Endothelial cell of hepatic sinusoid (primary cell): ENCODE measurements around the gene FFAR1.

Experiments used
- in situ Hi-C: cut with HindIII; loops from 2 replicates; pipeline ENCODE4 v1.10.0; 2017; ENCODE audit warnings: low sequenced_read_pairs

FFAR1 gene

DNA sequence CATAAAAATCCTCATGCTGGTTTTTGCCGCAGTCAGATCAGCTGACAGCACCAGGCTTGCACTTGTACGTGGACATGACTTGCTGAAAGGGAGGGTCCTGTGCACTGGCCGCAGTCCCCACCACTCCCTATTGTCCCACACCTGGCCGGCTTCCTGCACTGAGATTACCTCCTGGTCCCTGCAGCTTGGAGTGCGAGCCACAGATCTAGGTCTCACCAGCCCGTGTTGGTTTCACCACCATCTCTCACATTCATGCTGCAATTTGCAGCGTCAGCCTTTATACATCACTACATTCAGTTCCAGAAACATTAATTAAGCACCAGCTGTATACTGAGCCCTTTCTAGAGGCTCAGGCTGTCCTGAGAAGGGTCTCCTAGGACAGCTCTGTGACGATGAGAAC lies 33.7 kb upstream of the FFAR1 start:
- in situ Hi-C loops, result no loop called here

GRCh38 chr19:35314858-35315470 lies 32.7 kb upstream of the FFAR1 start:
- in situ Hi-C loops, result no loop called here

- in situ Hi-C loops, result no loop called here
Measured at GRCh38 chr19:35315883-35316282, 31.8 kb upstream of the FFAR1 start.

DNA sequence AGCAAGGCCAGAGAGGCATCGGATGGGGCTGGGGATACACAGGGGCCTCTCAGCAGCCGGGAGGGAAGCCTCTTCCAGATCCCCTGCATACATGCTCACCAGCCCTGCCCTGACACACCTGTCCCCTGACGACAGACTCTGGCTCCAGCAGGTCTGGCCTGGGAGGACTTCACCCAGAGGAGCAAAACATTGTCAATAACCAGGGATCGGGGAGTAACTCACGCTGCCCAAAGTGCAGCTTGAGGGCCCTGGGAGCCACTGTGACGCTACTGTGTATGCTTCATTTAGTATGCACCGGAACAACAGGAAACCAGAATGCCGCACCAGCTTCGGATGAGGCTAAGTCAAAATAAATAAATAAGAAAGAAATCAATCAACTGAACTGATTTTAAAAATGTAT lies 31.1 kb upstream of the FFAR1 start:
- in situ Hi-C loops, result no loop called here

- in situ Hi-C loops, result no loop called here
Measured at GRCh38 chr19:35317464-35318043, 30.1 kb upstream of the FFAR1 start.

GRCh38 chr19:35318679-35319448 lies 28.8 kb upstream of the FFAR1 start:
- in situ Hi-C loops, result no loop called here

DNA sequence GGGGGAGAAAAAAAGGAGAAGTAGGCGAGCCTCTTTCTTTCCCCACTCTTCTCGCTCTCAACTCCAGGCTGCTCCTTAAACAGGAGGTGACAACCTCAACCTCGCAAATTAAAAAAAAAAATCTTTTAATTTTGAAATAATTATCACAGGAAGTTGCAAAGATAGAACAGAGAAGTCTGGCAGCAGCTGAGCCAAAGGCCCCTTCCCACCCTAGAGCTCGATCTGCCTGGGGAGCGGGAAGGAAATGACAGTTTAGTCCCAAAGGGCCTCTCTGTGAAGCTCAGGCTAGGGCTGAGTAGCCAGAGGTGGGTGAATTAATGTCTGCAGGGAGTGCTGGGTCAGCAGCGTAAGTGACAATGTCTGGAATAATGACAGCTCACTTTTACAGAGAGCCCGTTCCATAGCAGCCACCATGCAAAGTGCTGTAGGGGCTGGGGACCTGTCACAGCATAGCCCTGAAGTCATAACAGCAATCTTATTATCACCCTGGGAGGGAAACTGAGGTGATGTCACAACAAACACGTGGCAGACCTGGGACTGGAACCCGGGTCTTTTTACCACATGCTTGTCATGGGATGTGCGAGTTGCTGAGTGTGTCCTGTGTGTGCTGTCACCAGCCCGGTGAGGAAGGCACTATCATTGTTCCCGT lies 27.5 kb upstream of the FFAR1 start:
- in situ Hi-C loops, result no loop called here

- in situ Hi-C loops, result no loop called here
Measured at GRCh38 chr19:35321291-35321690, 26.4 kb upstream of the FFAR1 start.

DNA sequence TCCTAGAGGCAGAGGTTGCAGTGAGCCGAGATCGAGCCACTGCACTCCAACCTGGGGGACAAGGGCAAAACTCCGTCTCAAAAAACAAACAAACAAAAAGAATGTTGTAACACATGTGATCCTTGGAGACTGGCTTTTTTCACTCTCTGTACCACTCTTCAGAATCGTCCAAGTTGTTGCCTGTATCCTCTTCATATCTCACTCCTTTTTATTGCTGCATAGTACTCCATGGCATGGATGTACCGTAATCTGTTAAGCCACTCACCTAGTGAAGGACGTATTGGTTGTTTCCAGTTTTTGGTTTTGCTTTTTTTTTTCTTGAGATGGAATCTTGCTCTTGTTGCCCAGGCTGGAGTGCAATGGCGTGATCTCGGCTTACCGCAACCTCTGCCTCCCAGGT lies 25.7 kb upstream of the FFAR1 start:
- in situ Hi-C loops, result no loop called here

- in situ Hi-C loops, result no loop called here
Measured at GRCh38 chr19:35327642-35328041, 20.1 kb upstream of the FFAR1 start.

- in situ Hi-C loops, result no loop called here
Measured at GRCh38 chr19:35328851-35329285, 18.8 kb upstream of the FFAR1 start, which contains the start of gene CD22. Gene CD22 (plus strand): TSS chr19:35329187. CDS start chr19:35332041, 2,854 bp downstream.

DNA sequence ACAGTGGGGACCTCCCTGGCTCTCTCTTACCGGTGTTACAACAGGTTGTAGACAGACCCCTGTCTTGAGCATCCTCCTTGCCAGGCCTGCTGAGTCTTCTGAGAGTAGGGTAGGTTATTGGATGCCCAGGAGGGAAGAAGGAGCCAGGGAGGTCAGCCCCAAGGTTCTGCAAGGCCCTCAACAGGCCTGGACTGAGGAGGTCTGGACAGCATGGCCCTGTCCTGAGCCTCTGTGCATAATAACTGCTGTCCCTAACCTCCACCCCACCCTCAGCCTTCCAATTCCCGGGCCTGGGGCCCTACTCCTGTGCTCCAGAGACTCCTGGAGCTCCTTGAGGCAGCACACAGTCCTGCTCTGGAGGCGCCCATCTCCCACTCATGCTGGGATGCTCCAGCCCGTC lies 18.4 kb upstream of the FFAR1 start:
- in situ Hi-C loops, result no loop called here

GRCh38 chr19:35330475-35330874 lies 17.2 kb upstream of the FFAR1 start:
- in situ Hi-C loops, result no loop called here

DNA sequence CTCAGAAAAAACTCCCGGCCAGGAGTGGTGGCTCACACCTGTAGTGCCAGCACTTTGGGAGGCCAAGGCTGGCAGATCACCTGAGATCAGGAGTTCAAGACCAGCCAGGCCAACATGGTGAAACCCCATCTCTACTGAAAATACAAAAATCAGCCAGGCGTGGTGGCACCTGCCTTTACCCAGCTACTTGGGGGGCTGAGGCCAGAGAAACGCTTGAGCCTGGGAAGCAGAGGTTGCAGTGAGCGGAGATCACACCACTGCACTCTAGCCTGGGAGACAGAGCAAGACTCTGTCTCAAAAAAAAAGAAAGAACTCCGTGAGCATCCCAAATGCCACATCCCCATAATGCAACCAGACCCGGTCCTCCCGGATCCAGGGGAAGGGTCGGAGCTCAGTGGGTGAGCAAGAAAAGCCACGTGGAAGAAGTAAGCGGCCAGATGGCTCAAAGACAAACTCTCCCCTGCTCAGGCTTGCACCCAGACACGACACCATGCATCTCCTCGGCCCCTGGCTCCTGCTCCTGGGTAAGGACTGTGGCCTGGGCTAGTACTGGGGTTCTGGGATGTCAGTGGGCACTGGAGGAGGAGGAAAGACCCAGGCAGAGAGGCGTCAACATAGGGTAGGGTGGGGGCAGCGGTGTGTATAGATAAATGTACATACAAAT lies 16.0 kb upstream of the FFAR1 start:
- in situ Hi-C loops, result no loop called here

DNA sequence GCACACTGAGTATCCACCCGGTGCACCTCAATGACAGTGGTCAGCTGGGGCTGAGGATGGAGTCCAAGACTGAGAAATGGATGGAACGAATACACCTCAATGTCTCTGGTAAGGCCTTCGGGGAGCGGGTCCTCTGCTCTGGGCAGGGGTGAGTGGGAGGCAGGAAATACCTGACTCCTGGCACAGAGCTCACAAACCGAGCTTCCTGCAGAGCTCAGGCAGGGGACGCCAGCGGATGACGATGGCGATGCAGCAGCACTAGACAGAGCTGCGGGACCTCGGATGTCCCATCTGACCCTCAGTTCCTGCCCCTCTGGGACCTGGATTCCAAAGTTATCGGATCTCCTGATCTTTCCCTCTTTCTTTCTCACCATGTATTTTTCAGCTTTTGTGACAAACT lies 14.9 kb upstream of the FFAR1 start:
- in situ Hi-C loops, result no loop called here

DNA sequence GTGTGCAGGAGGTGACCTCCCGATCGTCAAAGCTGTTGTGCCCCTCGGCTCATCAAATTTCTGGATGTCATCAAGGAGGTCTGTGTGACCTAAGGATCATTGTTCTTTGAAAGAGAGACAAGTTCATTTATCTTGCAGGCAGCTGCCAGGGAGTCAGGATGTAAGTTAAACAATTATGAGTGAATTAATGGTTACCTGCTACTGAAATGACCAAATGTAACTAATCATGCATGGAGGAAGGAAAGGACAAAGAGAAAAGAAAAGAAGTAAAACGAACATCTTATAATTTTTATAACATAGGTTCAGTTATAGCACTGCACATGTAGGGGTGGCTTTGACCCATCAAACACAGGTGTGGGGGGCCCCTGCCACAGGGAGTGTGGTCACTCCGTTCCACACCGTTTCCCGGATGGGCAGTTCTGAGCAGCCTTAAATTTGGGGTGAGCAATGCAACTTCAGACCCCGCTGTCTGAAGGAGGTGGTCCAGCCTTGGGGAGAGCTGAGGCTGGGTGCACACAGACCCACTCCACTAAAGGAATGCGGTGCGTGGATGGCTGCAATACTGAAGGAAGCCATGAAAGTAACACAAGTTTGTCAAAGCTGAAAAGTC lies 13.5 kb upstream of the FFAR1 start:
- in situ Hi-C loops, result no loop called here

- in situ Hi-C loops, result no loop called here
Measured at GRCh38 chr19:35336166-35336955, 11.3 kb upstream of the FFAR1 start.

GRCh38 chr19:35337097-35337983 lies 10.4 kb upstream of the FFAR1 start:
- in situ Hi-C loops, result no loop called here

DNA sequence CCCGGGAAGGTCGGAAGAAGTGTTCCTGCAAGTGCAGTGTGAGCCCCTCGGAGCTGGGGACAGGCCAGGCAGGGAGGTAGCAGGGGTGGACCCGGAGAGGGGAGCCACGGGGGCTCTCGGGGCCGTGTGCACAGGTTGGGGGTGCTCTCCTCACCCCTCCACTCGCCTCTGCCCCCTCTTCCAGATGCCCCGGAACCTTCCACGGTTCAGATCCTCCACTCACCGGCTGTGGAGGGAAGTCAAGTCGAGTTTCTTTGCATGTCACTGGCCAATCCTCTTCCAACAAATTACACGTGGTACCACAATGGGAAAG lies 9.8 kb upstream of the FFAR1 start:
- in situ Hi-C loops, result no loop called here
